Left ventricle myocardium inferior (tissue), 1 donor: ENCODE results near the gene ANO10. TPM values are rescaled to one million over a fixed set of nuclear protein-coding genes. Genes with fewer than 3 reads are reported as not detected.

ENCODE experiments used
- DNase-seq: peaks from one replicate; pipeline ENCODE4 v3.0.0-alpha.2; 2020
- H3K27ac ChIP-seq: fragments of 200-600 bp; replicated peaks from 2 replicates; pipeline ENCODE4 v1.8.0; 2021
- H3K27me3 ChIP-seq: fragments of 200-600 bp; 2 replicates; pipeline ENCODE4 v1.8.0; 2021; ENCODE audit warnings: low read depth
- H3K36me3 ChIP-seq: fragments of 200-600 bp; 2 replicates; pipeline ENCODE4 v1.8.0; 2021
- H3K4me1 ChIP-seq: fragments of 200-600 bp; 2 replicates; pipeline ENCODE4 v1.8.0; 2021
- H3K4me3 ChIP-seq: fragments of 200-600 bp; 2 replicates; pipeline ENCODE4 v1.8.0; 2021; ENCODE audit warnings: mild to moderate bottlenecking, moderate library complexity
- H3K9me3 ChIP-seq: fragments of 200-600 bp; replicated peaks from 2 replicates; pipeline ENCODE4 v1.8.0; 2021
- intact Hi-C: fragments of 100-400 bp; cut with micrococcal nuclease; formaldehyde crosslinking; loops from one replicate; pipeline ENCODE4 v1.11.0; 2022
- total RNA-seq: library from RNA; stranded (reverse); fragmentation: NEBNext Ultra II Directional; extraction: Animal tissue kit (Norgen Biotek cat#: 25700); gene quantifications from one replicate; pipeline ENCODE4 v1.2.1, GENCODE V29; 2021
- TF ChIP-seq, protein P1 (sequence below): fragments of 200-600 bp; IDR thresholded peaks from 2 replicates; pipeline ENCODE4 v1.8.0; 2021; ENCODE audit warnings: antibody characterized with exemption, mild to moderate bottlenecking, borderline replicate concordance
- donor health status: DM: no; HTN: yes; CAD: no; lungs with severe emphysema.

ANO10 gene
- total RNA-seq, 1 donor from 2014 or later, result 12.6 TPM

DNA sequence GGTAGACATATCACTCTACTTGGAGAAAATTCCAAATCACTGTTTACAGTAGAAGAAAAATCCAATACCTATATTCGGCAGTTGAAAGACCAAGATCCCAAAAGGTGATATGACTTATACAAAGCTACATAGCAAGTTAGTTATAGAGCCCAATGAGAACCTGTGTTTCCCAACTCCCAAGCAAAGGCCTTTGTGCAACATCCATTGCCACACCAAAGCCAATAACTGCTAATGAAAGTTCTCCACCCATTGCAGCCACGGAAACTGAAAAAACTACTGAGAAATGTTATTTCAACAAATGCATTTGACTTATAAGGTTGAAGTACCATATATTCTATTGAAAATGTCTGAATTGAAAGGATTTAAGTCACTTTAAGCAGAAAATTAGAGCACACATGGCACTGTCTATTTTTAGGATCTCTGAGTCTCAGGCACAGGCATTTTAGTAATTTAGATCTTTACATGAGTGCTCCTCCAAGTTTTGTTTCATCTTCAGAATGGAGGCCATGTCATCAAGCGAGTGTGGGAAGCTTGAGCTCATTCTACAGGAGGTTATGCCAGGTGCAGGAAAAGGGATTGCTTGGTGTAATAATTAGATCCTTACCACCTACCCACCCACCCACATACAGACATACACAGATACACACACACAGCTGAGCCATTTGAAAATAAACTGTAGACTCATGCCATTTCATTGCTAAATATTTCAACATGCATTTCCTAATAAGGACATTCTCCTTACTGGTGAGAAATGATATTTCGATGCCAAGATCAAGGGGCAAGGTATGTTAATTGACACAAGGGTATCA is 19.7 kb upstream of the ANO10 start:
- Histone ChIP-seq H3K27ac (no peak overlapping the region), H3K4me3 (no peak overlapping the region), H3K4me1 (no peaks in the 10 kb centered on the region), H3K27me3 (no peaks in the 10 kb centered on the region), H3K36me3 (no peaks in the 10 kb centered on the region), H3K9me3 (no peaks in the 10 kb centered on the region)
- DNase-seq, result no peak
- TF ChIP-seq, protein P1, sequence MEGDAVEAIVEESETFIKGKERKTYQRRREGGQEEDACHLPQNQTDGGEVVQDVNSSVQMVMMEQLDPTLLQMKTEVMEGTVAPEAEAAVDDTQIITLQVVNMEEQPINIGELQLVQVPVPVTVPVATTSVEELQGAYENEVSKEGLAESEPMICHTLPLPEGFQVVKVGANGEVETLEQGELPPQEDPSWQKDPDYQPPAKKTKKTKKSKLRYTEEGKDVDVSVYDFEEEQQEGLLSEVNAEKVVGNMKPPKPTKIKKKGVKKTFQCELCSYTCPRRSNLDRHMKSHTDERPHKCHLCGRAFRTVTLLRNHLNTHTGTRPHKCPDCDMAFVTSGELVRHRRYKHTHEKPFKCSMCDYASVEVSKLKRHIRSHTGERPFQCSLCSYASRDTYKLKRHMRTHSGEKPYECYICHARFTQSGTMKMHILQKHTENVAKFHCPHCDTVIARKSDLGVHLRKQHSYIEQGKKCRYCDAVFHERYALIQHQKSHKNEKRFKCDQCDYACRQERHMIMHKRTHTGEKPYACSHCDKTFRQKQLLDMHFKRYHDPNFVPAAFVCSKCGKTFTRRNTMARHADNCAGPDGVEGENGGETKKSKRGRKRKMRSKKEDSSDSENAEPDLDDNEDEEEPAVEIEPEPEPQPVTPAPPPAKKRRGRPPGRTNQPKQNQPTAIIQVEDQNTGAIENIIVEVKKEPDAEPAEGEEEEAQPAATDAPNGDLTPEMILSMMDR, result no peak
- intact Hi-C loops, result no loop called here

DNA sequence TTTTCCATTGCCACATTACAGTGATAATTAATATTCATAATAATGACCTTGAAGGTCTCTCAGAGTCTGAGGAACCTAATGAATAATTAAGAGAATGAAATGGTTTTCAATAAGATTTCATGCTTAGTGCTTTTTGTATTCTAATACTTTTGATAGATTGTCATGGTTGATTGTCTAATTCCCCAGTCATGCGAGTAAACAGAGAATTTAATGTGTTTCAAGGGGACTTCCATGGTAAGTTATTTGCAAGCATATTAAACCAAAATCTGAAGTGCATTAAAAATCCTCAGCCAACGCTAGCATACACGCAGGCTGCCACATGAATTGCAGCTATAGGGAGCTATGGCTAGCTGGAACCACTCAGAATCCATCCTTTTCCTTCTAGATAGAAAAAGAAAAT is 18.9 kb upstream of the ANO10 start:
- Histone ChIP-seq H3K4me3 (no peak overlapping the region), H3K27ac (no peak overlapping the region), H3K36me3 (no peaks in the 10 kb centered on the region), H3K4me1 (no peaks in the 10 kb centered on the region), H3K27me3 (no peaks in the 10 kb centered on the region), H3K9me3 (no peaks in the 10 kb centered on the region)
- intact Hi-C loops, result no loop called here
- TF ChIP-seq, protein P1, result no peak
- no peak for DNase-seq

DNA sequence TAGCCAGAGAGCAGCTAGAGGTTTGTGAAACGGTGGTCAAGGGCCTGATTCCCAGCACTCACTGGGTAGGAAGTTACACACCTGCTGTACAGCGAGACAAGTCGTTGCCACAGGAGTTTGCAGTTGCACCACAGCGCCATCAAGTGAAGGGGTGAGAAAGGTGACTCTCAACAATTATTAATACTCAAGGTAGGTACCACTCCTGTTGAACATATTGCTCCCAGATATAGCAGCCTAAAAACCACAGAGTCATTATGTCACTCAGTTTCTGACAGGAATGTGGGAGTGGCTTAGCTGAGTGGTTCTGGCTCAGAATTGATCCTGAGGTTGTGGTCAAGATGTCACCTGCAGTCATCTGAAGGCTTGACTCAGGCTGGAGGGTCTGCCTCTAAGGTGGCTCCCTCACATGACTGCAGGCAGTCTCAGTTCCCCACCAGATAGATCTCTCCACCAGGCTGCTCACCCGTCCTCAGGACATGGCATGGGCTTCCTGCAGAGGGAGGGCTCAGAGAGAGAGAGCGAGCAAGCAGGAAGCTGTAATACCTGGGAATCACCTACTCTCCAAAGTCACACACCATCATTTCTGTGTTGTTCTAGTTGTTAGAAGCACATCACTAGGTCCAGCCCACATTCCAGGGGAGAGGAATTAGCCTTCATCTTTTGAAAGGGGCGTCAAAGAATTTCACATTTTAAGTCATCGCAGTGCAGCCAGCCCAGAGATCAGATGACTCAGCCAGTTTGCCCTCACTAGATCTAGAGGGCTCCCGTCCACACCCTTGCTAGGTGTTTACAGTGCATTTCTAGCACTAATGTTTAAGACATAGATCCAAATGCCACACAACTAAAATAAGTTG is 17.0 kb upstream of the ANO10 start:
- Histone ChIP-seq H3K9me3 (peaks cover 2% of the 10 kb centered on the region), H3K4me1 (no peaks in the 10 kb centered on the region), H3K36me3 (no peaks in the 10 kb centered on the region), H3K27me3 (no peaks in the 10 kb centered on the region), H3K4me3 (no peak overlapping the region), H3K27ac (no peak overlapping the region)
- no peak for DNase-seq
- intact Hi-C loops, result no loop called here
- TF ChIP-seq, protein P1, result no peak

DNA sequence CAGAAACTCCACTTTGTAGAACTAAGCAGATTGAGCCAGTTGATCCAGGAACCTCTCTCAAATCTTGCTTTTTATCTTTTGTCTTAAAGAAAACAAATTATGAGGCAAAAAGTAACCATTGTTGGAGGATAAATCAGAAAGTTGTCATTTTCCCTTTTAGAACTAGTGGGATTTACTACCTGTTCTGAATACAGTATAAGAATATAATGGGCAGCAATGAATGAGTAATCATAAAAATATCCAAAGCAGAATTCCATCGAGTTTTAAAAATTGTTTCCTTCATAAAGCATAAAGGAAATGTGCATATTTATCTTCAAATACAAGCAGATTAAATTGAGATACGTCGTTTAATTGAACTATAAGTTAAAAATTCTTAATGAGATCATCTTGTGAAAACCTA is 15.9 kb upstream of the ANO10 start:
- DNase-seq, result no peak
- peaks cover 9% of the 10 kb centered on the region for H3K9me3 ChIP-seq
- intact Hi-C loops, result no loop called here
- no peaks in the 10 kb centered on the region for H3K4me1 ChIP-seq
- H3K4me3 ChIP-seq, result no peak overlapping the region
- no peak overlapping the region for H3K27ac ChIP-seq
- no peaks in the 10 kb centered on the region for H3K27me3 ChIP-seq
- TF ChIP-seq, protein P1, result no peak
- H3K36me3 ChIP-seq, result no peaks in the 10 kb centered on the region

DNA sequence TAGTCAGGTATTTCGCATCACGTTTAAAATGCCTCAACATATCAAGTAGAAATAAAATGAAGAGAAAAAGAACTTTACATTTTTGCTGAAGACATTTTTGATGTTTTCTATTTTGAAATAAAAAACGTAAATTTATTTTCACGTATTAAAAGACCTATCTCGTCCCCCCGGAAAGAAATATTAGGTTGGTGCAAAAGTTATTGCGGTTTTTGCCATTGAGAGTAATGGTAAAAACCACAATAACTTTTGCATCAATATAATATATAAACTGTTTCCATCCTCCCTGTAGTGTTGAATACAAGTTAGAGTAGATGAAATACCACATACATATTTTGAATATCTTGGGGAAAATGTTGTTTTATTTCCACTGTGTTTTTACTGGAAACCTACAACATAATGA is 11.2 kb upstream of the ANO10 start:
- H3K36me3 ChIP-seq, result no peaks in the 10 kb centered on the region
- TF ChIP-seq, protein P1, result no peak
- H3K27me3 ChIP-seq, result peaks cover 3% of the 10 kb centered on the region
- intact Hi-C loops, result no loop called here
- no peak overlapping the region for H3K27ac ChIP-seq
- no peaks in the 10 kb centered on the region for H3K4me1 ChIP-seq
- H3K4me3 ChIP-seq, result no peak overlapping the region
- peaks cover 9% of the 10 kb centered on the region for H3K9me3 ChIP-seq
- no peak for DNase-seq
